Lower leg skin (tissue), 4 donors: ENCODE measurements around the gene KCNJ14. TPM values are rescaled to one million over a fixed set of nuclear protein-coding genes. Genes with fewer than 3 reads are reported as not detected.
A peak's percentile ranks its signal among the peaks of the same experiment; 100 is the strongest.

Source experiments
- DNase-seq, 2 donors: peaks; one replicate each; pipeline ENCODE4 v3.0.0-alpha.2; 2019; ENCODE audit warnings: low spot score in 2 of 2
- H3K4me3 ChIP-seq: fragments of 200-600 bp; sonication (generic); 2 replicates; pipeline ENCODE4 v1.5.1; 2017; ENCODE audit warnings: mild to moderate bottlenecking, low read depth; ENCODE audit not compliant: poor library complexity, severe bottlenecking
- CTCF ChIP-seq, 3 donors: fragments of 450-650 bp; IDR thresholded peaks; one replicate each; pipeline ENCODE4 v1.5.1; 2016; ENCODE audit warnings: antibody characterized with exemption in 3 of 3, mild to moderate bottlenecking in 3 of 3, moderate library complexity in 2 of 3
- POLR2A ChIP-seq, 2 donors: fragments of 450-650 bp; IDR thresholded peaks; one replicate each; pipeline ENCODE4 v1.6.1; 2016 to 2017; ENCODE audit warnings: antibody characterized with exemption in 2 of 2, mild to moderate bottlenecking in 1 of 2, moderate library complexity in 1 of 2
- WGBS, 2 donors: methylation state at CpG; one replicate each; pipeline ENCODE4 v1.1.5; 2018; 5-methylcytosine and 5-hydroxymethylcytosine counted together
- intact Hi-C: fragments of 100-400 bp; cut with DNase I; formaldehyde crosslinking; loops from one replicate; pipeline ENCODE4 v1.15.0; 2023; ENCODE audit warnings: low total_unique reads
- total RNA-seq, 4 donors: library from RNA; depleted of rRNA; stranded (reverse); fragments of >200 nt; gene quantifications; one replicate each; pipeline ENCODE4 v1.1.0, GENCODE V29; 2016

KCNJ14 gene
- total RNA-seq, 4 donors from 2014 or later: 0.86 to 4.7 (median 1.4) TPM

- H3K4me3 ChIP-seq: no peak overlapping the region
- no peak for TF ChIP-seq POLR2A (IDR thresholded peaks at IDR 0.05)
- TF ChIP-seq CTCF (IDR thresholded peaks at IDR 0.05): no peak
- WGBS, 2 donors: 88 to 89% methylated on average over 12 of the region's 12 CpGs
- intact Hi-C loops: no loop called here
- DNase-seq: no peak
Observed at GRCh38 chr19:48451624-48452023, 3.8 kb upstream of the KCNJ14 start.

- peak in 1 of 2 donors; percentile 80 for DNase-seq
- 91% methylated on average over 26 to 33 of the region's 33 CpGs for WGBS, 2 donors
Observed at GRCh38 chr19:48452289-48453190, 2.8 kb upstream of the KCNJ14 start.

GRCh38 chr19:48454150-48454730, 1.1 kb upstream of the KCNJ14 start:
- H3K4me3 ChIP-seq: no peak overlapping the region
- no peak for DNase-seq
- TF ChIP-seq CTCF (IDR thresholded peaks at IDR 0.05) (no peak), POLR2A (IDR thresholded peaks at IDR 0.05) (no peak)
- 91 to 94% methylated on average over 22 of the region's 22 CpGs for WGBS, 2 donors
- intact Hi-C loops: no loop called here

More at GRCh38 chr19:48452289-48453190, 2.8 kb upstream of the KCNJ14 start:
- TF ChIP-seq CTCF (IDR thresholded peaks at IDR 0.05): no peak
- no peak for TF ChIP-seq POLR2A (IDR thresholded peaks at IDR 0.05)
- no peak overlapping the region for H3K4me3 ChIP-seq
- intact Hi-C loops: no loop called here

GRCh38 chr19:48455908-48456562, 661 bp downstream of the KCNJ14 start:
- WGBS, 2 donors: 89% methylated on average over 11 of the region's 11 CpGs
- intact Hi-C loops: no loop called here
- no peak for DNase-seq

GRCh38 chr19:48456864-48457263, 1.5 kb downstream of the KCNJ14 start:
- H3K4me3 ChIP-seq: no peak overlapping the region
- intact Hi-C loops: no loop called here
- DNase-seq: no peak
- TF ChIP-seq POLR2A (IDR thresholded peaks at IDR 0.05) (no peak), CTCF (IDR thresholded peaks at IDR 0.05) (no peak)
- 96 to 98% methylated on average over 4 of the region's 4 CpGs for WGBS, 2 donors

More at GRCh38 chr19:48455908-48456562, 661 bp downstream of the KCNJ14 start:
- H3K4me3 ChIP-seq: no peak overlapping the region
- TF ChIP-seq POLR2A (IDR thresholded peaks at IDR 0.05) (no peak), CTCF (IDR thresholded peaks at IDR 0.05) (no peak)
